HEK293 (cell line): Measurements from ENCODE around the gene GJA5.

Experiments
- CTCF ChIA-PET: fragments of 350-600 bp; formaldehyde crosslinking; extraction: SDS; loops from one replicate; lab custom pipeline; 2021; ENCODE audit warnings: antibody characterized with exemption; lab: Yijun Ruan, JAX
- POLR2A ChIA-PET: fragments of 300-600 bp; formaldehyde crosslinking; extraction: SDS; loops from one replicate; lab custom pipeline; 2020; ENCODE audit warnings: antibody characterized with exemption, inconsistent platforms; lab: Yijun Ruan, JAX
- H3K27ac ChIP-seq: fragments of 200-500 bp; sonication (Bioruptor generic); 2 replicates; pipeline ENCODE4 v1.5.1; 2014; ENCODE audit warnings: low read depth, low read length, control low read depth, inconsistent platforms; ENCODE audit errors: extremely low read depth
- H3K36me3 ChIP-seq, 2 experiments: fragments of 200-500 bp in 1 of 2; sonication (Bioruptor generic) in 1 of 2; 1 replicate in 1 of 2; 2 replicates in 1 of 2; pipeline ENCODE4 v1.5.1; 2014 to 2017; ENCODE audit warnings: inconsistent platforms in 2 of 2, low read length in 2 of 2; ENCODE audit not compliant: control insufficient read depth in 2 of 2, insufficient read depth in 1 of 2
- H3K4me1 ChIP-seq: fragments of 200-500 bp; sonication (Bioruptor generic); 2 replicates; pipeline ENCODE4 v1.5.1; 2014; ENCODE audit warnings: mild to moderate bottlenecking, low read length, inconsistent platforms; ENCODE audit not compliant: control insufficient read depth, insufficient read depth
- H3K4me3 ChIP-seq: 2 replicates; pipeline ENCODE4 v1.5.1; 2011; ENCODE audit warnings: low read depth, mild to moderate bottlenecking, control low read depth, low read length, moderate library complexity
- H3K9me3 ChIP-seq: fragments of 200-500 bp; sonication (Bioruptor generic); 2 replicates; pipeline ENCODE4 v1.5.1; 2014; ENCODE audit warnings: low read depth, low read length, inconsistent platforms; ENCODE audit not compliant: control insufficient read depth, insufficient read depth
- EGR2 ChIP-seq: fragments of 450-650 bp; formaldehyde crosslinking; IDR thresholded peaks from 2 replicates; pipeline ENCODE4 v1.5.1; 2016; ENCODE audit warnings: low read depth, missing biosample characterization, missing genetic modification characterization
- GFI1B ChIP-seq: fragments of 450-650 bp; formaldehyde crosslinking; IDR thresholded peaks from 2 replicates; pipeline ENCODE4 v1.5.1; 2016; ENCODE audit warnings: missing biosample characterization, missing genetic modification characterization
- HOXD13 ChIP-seq: sonication (generic); formaldehyde crosslinking; IDR thresholded peaks from 2 replicates; pipeline ENCODE4 v1.8.0; 2022; ENCODE audit warnings: missing genetic modification reagents, borderline replicate concordance
- OVOL3 ChIP-seq: fragments of 450-650 bp; formaldehyde crosslinking; IDR thresholded peaks from 2 replicates; pipeline ENCODE4 v1.5.1; 2016; ENCODE audit warnings: missing biosample characterization, missing genetic modification characterization
- SP7 ChIP-seq: fragments of 450-650 bp; formaldehyde crosslinking; IDR thresholded peaks from 2 replicates; pipeline ENCODE4 v1.5.1; 2016; ENCODE audit warnings: missing biosample characterization, missing genetic modification characterization
- ZBTB26 ChIP-seq: fragments of 450-650 bp; formaldehyde crosslinking; optimal IDR thresholded peaks from 2 replicates; pipeline ENCODE3; 2016; ENCODE audit warnings: missing biosample characterization, mild to moderate bottlenecking, missing genetic modification characterization
- ZNF155 ChIP-seq: fragments of 450-650 bp; formaldehyde crosslinking; IDR thresholded peaks from 2 replicates; pipeline ENCODE4 v1.5.1; 2016; ENCODE audit warnings: missing biosample characterization, missing genetic modification characterization
- ZNF16 ChIP-seq: fragments of 450-650 bp; formaldehyde crosslinking; IDR thresholded peaks from 2 replicates; pipeline ENCODE4 v1.5.1; 2016; ENCODE audit warnings: low read depth, missing biosample characterization, missing genetic modification characterization
- ZNF214 ChIP-seq: fragments of 450-650 bp; formaldehyde crosslinking; IDR thresholded peaks from 2 replicates; pipeline ENCODE4 v1.5.1; 2017; ENCODE audit warnings: missing biosample characterization, mild to moderate bottlenecking, missing genetic modification characterization, borderline replicate concordance
- ZNF221 ChIP-seq: fragments of 450-650 bp; formaldehyde crosslinking; IDR thresholded peaks from 2 replicates; pipeline ENCODE4 v1.5.1; 2017; ENCODE audit warnings: missing biosample characterization, missing genetic modification characterization, borderline replicate concordance
- ZNF354C ChIP-seq: fragments of 450-650 bp; formaldehyde crosslinking; IDR thresholded peaks from 2 replicates; pipeline ENCODE4 v1.5.1; 2016; ENCODE audit warnings: missing biosample characterization, missing genetic modification characterization, low read depth, borderline replicate concordance
- ZNF391 ChIP-seq: fragments of 450-650 bp; formaldehyde crosslinking; IDR thresholded peaks from 2 replicates; pipeline ENCODE4 v1.5.1; 2016; ENCODE audit warnings: low read depth, missing biosample characterization, missing genetic modification characterization, borderline replicate concordance
- ZNF398 ChIP-seq: fragments of 450-650 bp; formaldehyde crosslinking; IDR thresholded peaks from 2 replicates; pipeline ENCODE4 v1.5.1; 2017; ENCODE audit warnings: missing biosample characterization, missing genetic modification characterization
- ZNF544 ChIP-seq: fragments of 450-650 bp; formaldehyde crosslinking; IDR thresholded peaks from 2 replicates; pipeline ENCODE4 v1.5.0; 2017; ENCODE audit warnings: missing biosample characterization, missing genetic modification characterization
- ZNF621 ChIP-seq: fragments of 450-650 bp; formaldehyde crosslinking; IDR thresholded peaks from 2 replicates; pipeline ENCODE4 v1.5.1; 2017; ENCODE audit warnings: missing biosample characterization, missing genetic modification characterization
- ZNF658 ChIP-seq: fragments of 450-650 bp; formaldehyde crosslinking; IDR thresholded peaks from 2 replicates; pipeline ENCODE4; 2016; ENCODE audit warnings: missing biosample characterization, missing genetic modification characterization
- ZNF660 ChIP-seq: fragments of 450-650 bp; IDR thresholded peaks from 2 replicates; pipeline ENCODE4 v1.5.1; 2018; ENCODE audit warnings: missing biosample characterization, mild to moderate bottlenecking, missing genetic modification characterization
- ZNF677 ChIP-seq: fragments of 450-650 bp; IDR thresholded peaks from 2 replicates; pipeline ENCODE4 v1.5.0; 2018; ENCODE audit warnings: missing biosample characterization, mild to moderate bottlenecking, missing genetic modification characterization, moderate library complexity
- ZNF791 ChIP-seq: fragments of 450-650 bp; formaldehyde crosslinking; IDR thresholded peaks from 2 replicates; pipeline ENCODE4 v1.5.1; 2016; ENCODE audit warnings: missing biosample characterization, missing genetic modification characterization
- TF ChIP-seq, protein P1 (sequence below): fragments of 450-650 bp; formaldehyde crosslinking; IDR thresholded peaks from 2 replicates; pipeline ENCODE4 v1.5.1; 2016; ENCODE audit warnings: missing biosample characterization, missing genetic modification characterization, borderline replicate concordance
- TF ChIP-seq, protein P2 (sequence below): fragments of 450-650 bp; formaldehyde crosslinking; IDR thresholded peaks from 2 replicates; pipeline ENCODE4 v1.5.1; 2017; ENCODE audit warnings: missing biosample characterization, missing genetic modification characterization

GJA5 gene

DNA sequence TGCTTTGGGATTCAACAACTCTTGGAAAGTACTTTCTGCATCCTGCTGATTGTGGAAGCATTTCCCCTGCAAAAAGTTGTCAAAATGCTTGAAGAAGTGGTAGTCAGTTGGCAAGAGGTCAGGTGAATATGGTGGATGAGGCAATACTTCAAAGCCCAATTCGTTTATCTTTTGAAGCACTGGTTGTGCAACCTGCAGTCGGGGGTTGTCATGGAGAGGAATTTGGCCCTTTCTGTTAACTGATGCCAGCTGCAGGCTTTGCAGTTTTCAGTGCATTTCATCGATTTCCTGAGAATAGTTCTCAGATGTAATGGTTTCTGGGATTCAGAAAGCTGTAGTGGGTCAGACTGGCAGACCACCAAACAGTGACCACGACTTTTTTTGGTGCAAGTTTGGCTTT lies 47.6 kb upstream of the GJA5 start (continued):
- TF ChIP-seq, protein P1, sequence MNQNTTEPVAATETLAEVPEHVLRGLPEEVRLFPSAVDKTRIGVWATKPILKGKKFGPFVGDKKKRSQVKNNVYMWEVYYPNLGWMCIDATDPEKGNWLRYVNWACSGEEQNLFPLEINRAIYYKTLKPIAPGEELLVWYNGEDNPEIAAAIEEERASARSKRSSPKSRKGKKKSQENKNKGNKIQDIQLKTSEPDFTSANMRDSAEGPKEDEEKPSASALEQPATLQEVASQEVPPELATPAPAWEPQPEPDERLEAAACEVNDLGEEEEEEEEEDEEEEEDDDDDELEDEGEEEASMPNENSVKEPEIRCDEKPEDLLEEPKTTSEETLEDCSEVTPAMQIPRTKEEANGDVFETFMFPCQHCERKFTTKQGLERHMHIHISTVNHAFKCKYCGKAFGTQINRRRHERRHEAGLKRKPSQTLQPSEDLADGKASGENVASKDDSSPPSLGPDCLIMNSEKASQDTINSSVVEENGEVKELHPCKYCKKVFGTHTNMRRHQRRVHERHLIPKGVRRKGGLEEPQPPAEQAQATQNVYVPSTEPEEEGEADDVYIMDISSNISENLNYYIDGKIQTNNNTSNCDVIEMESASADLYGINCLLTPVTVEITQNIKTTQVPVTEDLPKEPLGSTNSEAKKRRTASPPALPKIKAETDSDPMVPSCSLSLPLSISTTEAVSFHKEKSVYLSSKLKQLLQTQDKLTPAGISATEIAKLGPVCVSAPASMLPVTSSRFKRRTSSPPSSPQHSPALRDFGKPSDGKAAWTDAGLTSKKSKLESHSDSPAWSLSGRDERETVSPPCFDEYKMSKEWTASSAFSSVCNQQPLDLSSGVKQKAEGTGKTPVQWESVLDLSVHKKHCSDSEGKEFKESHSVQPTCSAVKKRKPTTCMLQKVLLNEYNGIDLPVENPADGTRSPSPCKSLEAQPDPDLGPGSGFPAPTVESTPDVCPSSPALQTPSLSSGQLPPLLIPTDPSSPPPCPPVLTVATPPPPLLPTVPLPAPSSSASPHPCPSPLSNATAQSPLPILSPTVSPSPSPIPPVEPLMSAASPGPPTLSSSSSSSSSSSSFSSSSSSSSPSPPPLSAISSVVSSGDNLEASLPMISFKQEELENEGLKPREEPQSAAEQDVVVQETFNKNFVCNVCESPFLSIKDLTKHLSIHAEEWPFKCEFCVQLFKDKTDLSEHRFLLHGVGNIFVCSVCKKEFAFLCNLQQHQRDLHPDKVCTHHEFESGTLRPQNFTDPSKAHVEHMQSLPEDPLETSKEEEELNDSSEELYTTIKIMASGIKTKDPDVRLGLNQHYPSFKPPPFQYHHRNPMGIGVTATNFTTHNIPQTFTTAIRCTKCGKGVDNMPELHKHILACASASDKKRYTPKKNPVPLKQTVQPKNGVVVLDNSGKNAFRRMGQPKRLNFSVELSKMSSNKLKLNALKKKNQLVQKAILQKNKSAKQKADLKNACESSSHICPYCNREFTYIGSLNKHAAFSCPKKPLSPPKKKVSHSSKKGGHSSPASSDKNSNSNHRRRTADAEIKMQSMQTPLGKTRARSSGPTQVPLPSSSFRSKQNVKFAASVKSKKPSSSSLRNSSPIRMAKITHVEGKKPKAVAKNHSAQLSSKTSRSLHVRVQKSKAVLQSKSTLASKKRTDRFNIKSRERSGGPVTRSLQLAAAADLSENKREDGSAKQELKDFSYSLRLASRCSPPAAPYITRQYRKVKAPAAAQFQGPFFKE (tag by site-specific recombination), result no peak
- TF ChIP-seq GFI1B (no peak), ZNF391 (no peak), ZNF354C (tag by site-specific recombination) (no peak), ZNF660 (tag by site-specific recombination) (no peak), ZNF677 (tag by site-specific recombination) (no peak), HOXD13 (CRISPR knock-in tag) (no peak)
- TF ChIP-seq, protein P2, sequence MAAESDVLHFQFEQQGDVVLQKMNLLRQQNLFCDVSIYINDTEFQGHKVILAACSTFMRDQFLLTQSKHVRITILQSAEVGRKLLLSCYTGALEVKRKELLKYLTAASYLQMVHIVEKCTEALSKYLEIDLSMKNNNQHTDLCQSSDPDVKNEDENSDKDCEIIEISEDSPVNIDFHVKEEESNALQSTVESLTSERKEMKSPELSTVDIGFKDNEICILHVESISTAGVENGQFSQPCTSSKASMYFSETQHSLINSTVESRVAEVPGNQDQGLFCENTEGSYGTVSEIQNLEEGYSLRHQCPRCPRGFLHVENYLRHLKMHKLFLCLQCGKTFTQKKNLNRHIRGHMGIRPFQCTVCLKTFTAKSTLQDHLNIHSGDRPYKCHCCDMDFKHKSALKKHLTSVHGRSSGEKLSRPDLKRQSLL, result no peak

DNA sequence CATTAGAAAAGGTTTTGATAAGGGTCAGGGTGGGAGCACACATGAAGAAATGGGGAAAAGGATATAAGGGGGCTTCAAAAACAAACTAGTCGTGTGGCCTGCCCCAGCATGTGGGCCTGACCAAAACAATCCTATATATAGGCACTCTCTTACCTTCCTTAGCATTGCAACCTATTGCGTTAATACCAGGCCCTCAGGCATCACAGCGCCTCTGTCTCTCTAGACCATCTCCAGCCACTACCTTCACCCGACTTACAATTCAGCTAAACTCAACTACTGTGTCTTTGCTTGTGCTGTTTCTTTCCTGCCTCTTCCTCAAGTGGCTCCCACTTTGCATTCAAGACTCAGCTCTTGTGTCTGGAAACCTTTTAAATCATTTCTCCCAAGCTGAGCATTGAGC lies 47.0 kb upstream of the GJA5 start:
- Histone ChIP-seq H3K4me3 (no peak overlapping the region), H3K27ac (no peak overlapping the region), H3K36me3 (no peaks in the 10 kb centered on the region), H3K9me3 (no peaks in the 10 kb centered on the region), H3K4me1 (no peaks in the 10 kb centered on the region)
- TF ChIP-seq ZNF791 (tag by site-specific recombination), result no peak
- TF ChIP-seq ZNF16, result no peak
- TF ChIP-seq ZNF658 (tag by site-specific recombination), result no peak
- TF ChIP-seq ZNF155 (tag by site-specific recombination), result no peak
- no peak for TF ChIP-seq ZNF621 (tag by site-specific recombination)
- no peak for TF ChIP-seq ZNF398 (tag by site-specific recombination)
- no peak for TF ChIP-seq OVOL3 (tag by site-specific recombination)
- TF ChIP-seq SP7 (tag by site-specific recombination), result no peak
- TF ChIP-seq ZBTB26 (tag by site-specific recombination), result no peak
- TF ChIP-seq ZNF544, result no peak
- TF ChIP-seq ZNF214, result no peak
- no peak for TF ChIP-seq EGR2 (tag by site-specific recombination)
- TF ChIP-seq ZNF221, result no peak
- POLR2A ChIA-PET, result no interaction called here
- CTCF ChIA-PET, result interaction anchor here (0.7 kb wide), 1 partner anchor 92 kb away, joined by 3 read pairs; no protein-coding TSS in a partner anchor
